DMS 273 (cell line): ENCODE measurements around the gene ZNF236.
"Not testable (repeated sequence)": the region's sequence is repeated elsewhere in the genome, so short reads cannot be mapped to it uniquely, and the experiment has no call there.

Experiments used
- DNase-seq: peaks from one replicate; lab custom pipeline; 2025; ENCODE audit not compliant: unreplicated experiment; lab: John Stamatoyannopoulos, UW

Gene ZNF236

GRCh38 chr18:76943542-76944339, 121.4 kb downstream of the ZNF236 start:
- DNase-seq, result no peak

GRCh38 chr18:76944346-76944745, 122.0 kb downstream of the ZNF236 start:
- not testable (repeated sequence) for DNase-seq

- no peak for DNase-seq
Measured at GRCh38 chr18:76948345-76948744, 126.0 kb downstream of the ZNF236 start.

- DNase-seq, result no peak
Measured at GRCh38 chr18:76951456-76952247, 129.3 kb downstream of the ZNF236 start.

DNA sequence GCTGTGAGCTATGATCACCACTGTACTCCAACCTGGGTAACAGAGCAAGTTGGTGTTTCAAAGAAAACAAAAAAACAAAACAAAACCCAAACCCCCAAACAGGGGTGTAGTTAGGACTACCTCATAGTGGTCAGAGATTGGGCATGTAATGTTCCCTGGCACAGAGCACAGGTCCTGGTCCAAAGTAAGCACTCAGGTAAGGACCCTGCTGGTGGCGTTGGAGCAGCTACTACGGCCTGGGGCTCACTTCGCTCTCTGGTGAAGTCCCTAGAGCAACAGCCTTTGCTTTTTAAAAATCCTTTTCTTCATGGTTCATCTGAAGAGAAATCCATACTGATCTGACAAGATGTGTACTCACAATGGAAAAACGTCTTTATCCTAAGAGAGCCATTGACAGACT, 130.4 kb downstream of the ZNF236 start:
- DNase-seq, result no peak

GRCh38 chr18:76953156-76953555, 130.8 kb downstream of the ZNF236 start:
- DNase-seq, result no peak

DNA sequence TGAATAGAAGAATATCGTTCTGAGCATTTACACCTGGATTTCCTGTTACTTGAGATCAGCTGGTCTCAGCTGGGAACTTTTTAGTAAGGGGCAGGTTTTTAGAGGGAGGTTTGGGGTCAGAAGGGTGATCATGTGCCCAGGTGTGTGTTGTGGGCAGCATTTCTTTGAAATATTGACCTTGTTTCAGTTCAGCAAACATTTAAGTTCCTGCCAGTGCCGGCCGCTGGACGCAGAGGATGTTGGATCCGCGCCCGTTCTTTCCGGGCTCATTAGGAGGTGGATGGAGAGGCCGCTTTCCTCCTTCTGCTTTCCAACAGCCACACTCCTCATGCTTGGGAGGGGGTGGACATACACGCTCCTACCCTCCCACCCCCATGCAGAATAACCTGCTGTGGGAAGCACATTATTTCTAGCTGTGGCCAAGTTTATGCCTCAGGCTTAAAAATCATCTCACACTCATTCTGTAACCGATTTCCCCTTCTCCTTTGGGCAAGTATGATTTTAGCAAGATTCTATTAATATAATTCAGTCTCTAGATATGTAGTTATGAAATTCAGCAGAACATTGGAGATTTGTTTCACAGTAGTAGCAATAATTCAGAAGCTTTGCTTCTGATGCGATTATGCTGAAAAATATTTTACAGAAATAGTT, 131.4 kb downstream of the ZNF236 start:
- no peak for DNase-seq

DNA sequence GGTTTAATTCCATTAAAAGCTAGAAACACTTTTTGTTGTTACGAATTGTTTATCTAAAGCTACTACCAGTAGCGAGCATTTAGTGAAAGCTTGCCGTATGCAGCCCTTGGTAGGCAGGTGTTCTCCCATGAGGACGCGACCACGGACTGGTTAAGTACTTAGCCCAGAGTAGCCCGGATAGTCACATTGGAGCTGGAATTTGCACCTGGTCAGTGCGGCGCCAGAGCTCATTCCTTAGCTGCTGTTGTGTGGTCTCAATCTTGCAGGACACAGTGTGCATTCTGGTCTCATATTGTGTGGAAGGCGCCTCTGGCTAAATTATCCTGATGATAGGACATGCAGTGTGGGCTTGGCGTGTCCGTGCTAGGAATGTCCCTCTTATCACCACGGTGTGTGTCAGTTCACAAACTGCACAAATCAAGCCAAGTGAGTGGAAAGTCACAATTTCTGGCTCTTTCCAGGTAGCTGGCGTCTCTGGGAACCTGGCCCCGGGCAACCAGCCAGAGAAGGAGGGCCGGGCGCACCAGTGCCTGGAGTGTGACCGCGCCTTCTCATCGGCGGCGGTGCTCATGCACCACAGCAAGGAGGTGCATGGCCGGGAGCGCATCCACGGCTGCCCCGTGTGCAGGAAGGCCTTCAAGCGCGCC, 133.3 kb downstream of the ZNF236 start:
- DNase-seq, result no peak

GRCh38 chr18:76956648-76957047, 134.3 kb downstream of the ZNF236 start:
- DNase-seq, result no peak

DNA sequence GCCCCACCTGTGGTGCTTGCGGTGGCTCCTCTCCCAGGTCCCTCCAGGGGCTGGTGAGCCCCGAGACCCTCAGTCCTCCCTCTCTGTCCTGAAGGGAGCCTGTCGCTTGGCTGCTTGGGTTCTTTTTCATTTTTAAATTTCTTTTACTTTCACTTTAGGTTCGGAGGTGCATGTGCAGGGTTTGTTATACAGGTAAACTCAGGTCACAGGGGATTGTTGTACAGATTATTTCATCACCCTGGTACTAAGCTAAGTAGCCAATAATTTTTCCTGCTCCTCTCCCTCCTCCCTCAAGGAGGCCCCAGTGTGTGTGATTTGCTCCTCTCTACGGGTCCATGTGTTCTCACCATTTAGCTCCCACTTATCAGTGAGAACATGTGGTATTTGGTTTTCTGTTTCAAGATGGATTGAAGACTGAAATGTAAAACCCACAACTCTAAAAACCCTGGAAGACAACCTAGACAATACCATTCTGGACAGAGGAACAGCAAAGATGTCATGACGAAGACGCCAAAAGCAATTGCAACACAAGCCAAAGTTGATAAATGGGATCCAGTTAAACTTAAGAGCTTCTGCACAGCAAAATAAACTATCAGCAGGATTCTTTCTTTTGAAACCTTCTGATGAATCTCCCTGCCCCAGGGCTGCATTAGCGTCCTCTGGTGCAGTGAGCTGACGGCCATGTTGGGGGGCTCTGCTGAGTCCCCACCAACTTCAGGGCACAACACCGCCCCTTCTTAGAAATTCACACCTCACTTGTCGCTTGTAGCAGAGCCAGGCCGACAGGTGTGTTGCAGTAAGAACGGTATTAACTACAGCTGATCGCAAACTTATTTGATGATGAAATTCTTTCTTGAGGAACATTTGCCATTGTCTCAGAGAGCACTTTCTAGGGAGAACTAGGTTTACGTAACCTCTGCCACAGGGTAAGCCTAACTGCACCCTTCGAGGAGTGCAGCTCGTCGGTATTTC, 135.3 kb downstream of the ZNF236 start:
- no peak for DNase-seq

DNA sequence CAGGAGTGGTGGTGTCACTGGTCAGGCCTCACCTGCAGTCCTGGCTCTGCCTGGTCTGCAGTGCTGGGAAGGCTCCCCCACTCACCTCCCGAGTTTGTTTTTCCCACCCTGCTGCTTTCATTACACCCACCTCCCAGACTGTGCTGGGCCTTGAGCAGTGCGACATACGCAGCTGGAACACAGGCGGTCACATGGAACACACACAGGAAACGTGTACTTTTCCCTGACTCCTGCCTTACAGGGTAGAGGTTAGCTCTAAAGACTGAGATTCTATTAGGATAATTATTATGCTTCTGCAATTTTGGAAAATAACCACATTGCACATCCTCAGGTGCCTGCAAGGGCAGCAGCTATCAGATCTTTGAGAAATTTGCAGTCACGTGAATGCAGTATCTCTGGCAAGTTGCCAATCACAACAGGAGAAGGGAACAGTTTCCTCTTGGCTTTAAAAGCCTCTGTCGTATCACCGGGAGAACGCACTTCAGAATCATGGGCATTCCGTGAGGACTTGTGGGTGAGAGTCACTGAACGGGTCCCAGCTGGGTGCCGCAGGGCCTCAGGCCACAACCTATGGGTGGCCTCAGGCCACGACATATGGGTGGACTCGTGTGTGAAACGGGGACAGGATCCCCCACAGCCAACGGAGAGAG, 136.5 kb downstream of the ZNF236 start:
- no peak for DNase-seq

DNA sequence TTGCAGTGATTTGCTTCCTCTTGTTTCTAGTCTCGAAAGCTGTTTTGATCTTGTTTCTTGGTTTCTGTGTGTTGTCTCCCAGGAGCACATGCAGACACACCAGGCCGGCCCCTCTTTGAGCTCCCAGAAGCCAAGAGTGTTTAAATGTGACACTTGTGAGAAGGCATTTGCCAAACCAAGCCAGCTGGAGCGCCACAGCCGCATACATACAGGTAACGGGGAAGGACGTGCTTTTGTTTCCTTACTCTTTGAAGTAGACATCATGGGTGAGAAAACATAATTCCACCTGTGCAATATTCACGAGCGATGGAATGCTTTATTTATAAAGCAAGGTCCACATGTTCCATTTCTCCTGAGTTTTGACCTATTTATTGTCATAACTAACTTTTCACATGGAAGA, 137.2 kb downstream of the ZNF236 start:
- no peak for DNase-seq

GRCh38 chr18:76960528-76961035, 138.2 kb downstream of the ZNF236 start:
- DNase-seq, result no peak

GRCh38 chr18:76962851-76963250, 140.5 kb downstream of the ZNF236 start:
- DNase-seq, result no peak

- no peak for DNase-seq
Measured at GRCh38 chr18:76963936-76964335, 141.6 kb downstream of the ZNF236 start.

DNA sequence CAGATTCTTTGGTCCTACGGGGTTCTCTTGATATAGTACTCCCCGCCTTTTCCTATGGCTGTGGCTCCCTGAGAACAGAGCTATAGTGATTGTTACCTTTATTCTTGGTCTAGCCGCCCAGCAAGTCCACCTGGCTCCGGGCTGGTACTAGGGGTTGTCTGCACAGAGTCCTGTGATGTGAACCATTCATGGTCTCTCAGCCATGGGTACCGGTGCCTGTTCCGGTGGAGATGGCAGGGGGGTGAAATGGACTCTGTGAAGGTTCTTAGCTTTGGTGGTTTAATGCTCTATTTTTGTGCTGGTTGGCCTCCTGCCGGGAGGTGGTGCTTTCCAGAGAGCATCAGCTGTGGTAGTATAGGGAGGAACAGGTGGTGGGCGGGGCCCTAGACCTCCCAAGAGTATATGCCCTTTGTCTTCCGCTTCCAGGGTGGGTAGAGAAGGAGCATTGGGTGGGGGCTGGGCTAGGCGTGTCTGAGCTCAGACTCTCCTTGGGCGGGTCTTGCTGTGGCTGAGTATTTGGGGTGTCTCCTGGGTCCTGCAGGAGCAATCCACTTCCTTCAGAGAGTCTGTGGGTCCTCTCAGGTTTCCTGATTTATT, 143.3 kb downstream of the ZNF236 start:
- not testable (repeated sequence) for DNase-seq

DNA sequence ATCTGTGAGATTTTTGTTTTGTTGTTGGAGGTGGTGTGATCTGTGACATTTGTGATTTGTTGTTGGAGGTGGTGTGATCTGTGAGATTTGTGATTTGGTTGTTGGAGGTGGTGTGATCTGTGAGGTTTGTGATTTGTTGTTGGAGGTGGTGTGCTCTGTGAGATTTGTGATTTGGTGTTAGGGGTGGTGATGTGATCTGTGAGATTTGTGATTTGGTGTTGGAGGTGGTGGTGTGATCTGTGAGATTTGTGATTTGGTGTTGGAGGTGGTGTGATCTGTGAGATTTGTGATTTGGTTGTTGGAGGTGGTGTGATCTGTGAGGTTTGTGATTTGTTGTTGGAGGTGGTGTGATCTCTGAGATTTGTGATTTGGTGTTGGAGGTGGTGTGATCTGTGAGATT, 144.9 kb downstream of the ZNF236 start:
- DNase-seq, result not testable (repeated sequence)

- DNase-seq, result no peak
Measured at GRCh38 chr18:76967721-76968472, 145.5 kb downstream of the ZNF236 start.
